Measurements from ENCODE around the gene GNB2.

DNA sequence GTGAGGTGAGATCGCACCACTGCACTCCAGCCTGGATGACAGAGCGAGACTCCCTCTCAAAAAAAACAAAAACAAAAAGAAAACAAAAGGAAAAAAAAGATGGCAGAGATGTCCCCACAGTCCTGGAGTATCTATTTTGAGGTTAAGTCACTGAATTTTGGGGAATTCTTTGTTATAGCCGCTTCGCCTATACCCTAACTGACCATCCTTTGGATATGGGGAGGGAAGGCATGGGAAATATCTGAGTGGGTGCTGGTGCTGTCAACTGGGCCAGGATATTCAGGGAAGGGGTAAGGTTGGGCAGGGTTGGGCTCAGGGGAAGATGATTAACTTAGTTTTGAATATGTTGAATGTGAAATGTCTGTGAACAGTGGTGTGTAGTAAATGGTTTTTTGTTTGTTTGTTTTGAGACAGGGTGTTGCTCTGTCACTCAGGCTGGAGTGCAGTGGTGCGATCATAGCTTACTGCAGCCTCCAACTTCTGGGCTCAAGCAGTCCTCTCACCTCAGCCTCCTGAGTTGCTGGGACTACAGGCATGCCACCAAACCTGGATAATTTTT, 8.3 kb upstream of the GNB2 start:
- TF ChIP-seq, protein P1, sequence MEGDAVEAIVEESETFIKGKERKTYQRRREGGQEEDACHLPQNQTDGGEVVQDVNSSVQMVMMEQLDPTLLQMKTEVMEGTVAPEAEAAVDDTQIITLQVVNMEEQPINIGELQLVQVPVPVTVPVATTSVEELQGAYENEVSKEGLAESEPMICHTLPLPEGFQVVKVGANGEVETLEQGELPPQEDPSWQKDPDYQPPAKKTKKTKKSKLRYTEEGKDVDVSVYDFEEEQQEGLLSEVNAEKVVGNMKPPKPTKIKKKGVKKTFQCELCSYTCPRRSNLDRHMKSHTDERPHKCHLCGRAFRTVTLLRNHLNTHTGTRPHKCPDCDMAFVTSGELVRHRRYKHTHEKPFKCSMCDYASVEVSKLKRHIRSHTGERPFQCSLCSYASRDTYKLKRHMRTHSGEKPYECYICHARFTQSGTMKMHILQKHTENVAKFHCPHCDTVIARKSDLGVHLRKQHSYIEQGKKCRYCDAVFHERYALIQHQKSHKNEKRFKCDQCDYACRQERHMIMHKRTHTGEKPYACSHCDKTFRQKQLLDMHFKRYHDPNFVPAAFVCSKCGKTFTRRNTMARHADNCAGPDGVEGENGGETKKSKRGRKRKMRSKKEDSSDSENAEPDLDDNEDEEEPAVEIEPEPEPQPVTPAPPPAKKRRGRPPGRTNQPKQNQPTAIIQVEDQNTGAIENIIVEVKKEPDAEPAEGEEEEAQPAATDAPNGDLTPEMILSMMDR (CRISPR knock-in tag; IDR thresholded peaks at IDR 0.05), result no peak
- TF ChIP-seq SETDB1 (CRISPR knock-in tag; IDR thresholded peaks at IDR 0.05; ENCODE audit: borderline replicate concordance), result no peak
- TF ChIP-seq TCF7L2 (IDR thresholded peaks at IDR 0.05; ENCODE audit: low read depth, low read length), result no peak
- no peak for TF ChIP-seq EP300 (IDR thresholded peaks at IDR 0.05; ENCODE audit: low read depth in 2 of 2, low read length in 2 of 2)
- TF ChIP-seq EP300 (CRISPR knock-in tag; IDR thresholded peaks at IDR 0.05; ENCODE audit: borderline replicate concordance), result no peak
- TF ChIP-seq RARA (CRISPR knock-in tag; IDR thresholded peaks at IDR 0.05), result no peak
- no peak for TF ChIP-seq FOXM1 (CRISPR knock-in tag; IDR thresholded peaks at IDR 0.05)
